Thyroid gland (tissue), 4 donors: ENCODE measurements around the gene IPO8.

Source experiments
- POLR2A ChIP-seq, 2 donors: fragments of 450-650 bp; IDR thresholded peaks; one replicate each; pipeline ENCODE4 v1.6.1; 2017; ENCODE audit warnings: antibody characterized with exemption in 2 of 2, mild to moderate bottlenecking in 2 of 2, moderate library complexity in 1 of 2
- TF ChIP-seq, protein P1 (sequence below), 6 experiments: fragments of 200-600 bp in 3 of 6; fragments of 450-650 bp in 3 of 6; sonication (generic) in 3 of 6; IDR thresholded peaks; one replicate each; pipeline ENCODE4 v1.5.1; 2016 to 2019; ENCODE audit warnings: antibody characterized with exemption in 6 of 6, mild to moderate bottlenecking in 2 of 6, inconsistent platforms in 1 of 6, moderate library complexity in 1 of 6

DNA sequence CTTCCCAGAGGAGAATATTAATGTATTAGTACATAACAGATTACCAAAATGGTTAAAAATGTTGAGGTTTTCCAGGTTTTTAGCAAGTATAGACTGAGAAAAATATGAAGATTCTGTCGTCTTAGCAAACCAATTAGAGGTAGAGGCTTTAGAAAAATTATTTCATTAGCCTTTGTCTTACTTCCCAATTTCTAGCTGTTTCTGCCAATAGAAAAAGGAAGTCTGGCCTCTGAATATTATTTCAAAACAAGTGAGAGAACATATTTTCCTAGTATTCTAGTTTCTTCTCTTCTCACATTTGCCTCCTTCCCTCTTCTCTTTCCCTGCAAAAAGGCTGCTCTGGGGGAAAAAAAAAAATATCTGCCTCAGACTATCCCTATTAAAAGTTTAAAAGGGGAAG is 16.4 kb downstream of the IPO8 start:
- TF ChIP-seq, protein P1, sequence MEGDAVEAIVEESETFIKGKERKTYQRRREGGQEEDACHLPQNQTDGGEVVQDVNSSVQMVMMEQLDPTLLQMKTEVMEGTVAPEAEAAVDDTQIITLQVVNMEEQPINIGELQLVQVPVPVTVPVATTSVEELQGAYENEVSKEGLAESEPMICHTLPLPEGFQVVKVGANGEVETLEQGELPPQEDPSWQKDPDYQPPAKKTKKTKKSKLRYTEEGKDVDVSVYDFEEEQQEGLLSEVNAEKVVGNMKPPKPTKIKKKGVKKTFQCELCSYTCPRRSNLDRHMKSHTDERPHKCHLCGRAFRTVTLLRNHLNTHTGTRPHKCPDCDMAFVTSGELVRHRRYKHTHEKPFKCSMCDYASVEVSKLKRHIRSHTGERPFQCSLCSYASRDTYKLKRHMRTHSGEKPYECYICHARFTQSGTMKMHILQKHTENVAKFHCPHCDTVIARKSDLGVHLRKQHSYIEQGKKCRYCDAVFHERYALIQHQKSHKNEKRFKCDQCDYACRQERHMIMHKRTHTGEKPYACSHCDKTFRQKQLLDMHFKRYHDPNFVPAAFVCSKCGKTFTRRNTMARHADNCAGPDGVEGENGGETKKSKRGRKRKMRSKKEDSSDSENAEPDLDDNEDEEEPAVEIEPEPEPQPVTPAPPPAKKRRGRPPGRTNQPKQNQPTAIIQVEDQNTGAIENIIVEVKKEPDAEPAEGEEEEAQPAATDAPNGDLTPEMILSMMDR (IDR thresholded peaks at IDR 0.05), result no peak
- TF ChIP-seq POLR2A (IDR thresholded peaks at IDR 0.05), result no peak
